Transverse colon (tissue), 3 donors: ENCODE measurements around the gene ITM2C.

Experiments
- POLR2A ChIP-seq: fragments of 450-650 bp; IDR thresholded peaks from one replicate; pipeline ENCODE4 v1.6.1; 2016; ENCODE audit warnings: antibody characterized with exemption, mild to moderate bottlenecking, moderate library complexity
- POLR2AphosphoS5 ChIP-seq, 3 donors: sonication (generic); formaldehyde crosslinking; IDR thresholded peaks; one replicate each; pipeline ENCODE4 v1.6.1; 2016; ENCODE audit warnings: antibody characterized with exemption in 3 of 3

DNA sequence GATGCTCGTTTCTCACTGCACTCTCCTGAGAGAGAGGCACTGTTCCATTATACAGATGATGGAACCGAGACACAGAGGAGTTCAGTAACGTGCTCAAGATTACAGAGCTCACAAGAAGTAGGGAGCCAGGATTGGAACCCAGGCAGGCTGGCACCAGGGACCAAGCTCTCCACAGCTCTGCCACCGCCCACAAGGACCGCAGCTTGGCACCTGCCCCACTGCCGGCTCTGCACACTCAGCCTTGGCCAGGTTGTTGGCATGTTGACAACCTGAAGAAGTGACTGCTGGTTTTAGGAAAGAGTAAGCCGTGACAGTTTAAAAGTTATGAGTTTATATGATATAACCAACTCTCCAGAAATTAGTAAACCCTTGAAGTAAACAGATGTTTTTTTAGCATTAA lies 48.0 kb upstream of the ITM2C start:
- TF ChIP-seq POLR2A (no peak), POLR2AphosphoS5 (IDR thresholded peaks at IDR 0.05) (no peak)
